HEK293T (cell line): Measurements from ENCODE around the gene PGGHG.
A peak's percentile ranks its signal among the peaks of the same experiment; 100 is the strongest.
"Not testable (repeated sequence)": the region's sequence is repeated elsewhere in the genome, so short reads cannot be mapped to it uniquely, and the experiment has no call there.

Source experiments
- CTCF ChIA-PET: fragments of 350-600 bp; formaldehyde crosslinking; extraction: SDS; loops from one replicate; lab custom pipeline; 2021; ENCODE audit warnings: antibody characterized with exemption, inconsistent platforms; lab: Yijun Ruan, JAX
- POLR2A ChIA-PET: fragments of 350-600 bp; formaldehyde crosslinking; extraction: SDS; loops from one replicate; lab custom pipeline; 2020; ENCODE audit warnings: antibody characterized with exemption, inconsistent platforms; lab: Yijun Ruan, JAX
- DNase-seq: peaks from one replicate; pipeline ENCODE4 v3.0.0; 2012; ENCODE audit warnings: mixed read lengths; ENCODE audit errors: extremely low spot score
- ARNT ChIP-seq: fragments of 450-650 bp; IDR thresholded peaks from 2 replicates; pipeline ENCODE4 v1.6.1; 2017; ENCODE audit warnings: mild to moderate bottlenecking
- BHLHE40 ChIP-seq: fragments of 450-650 bp; IDR thresholded peaks from 2 replicates; pipeline ENCODE4 v1.6.1; 2016; ENCODE audit warnings: mild to moderate bottlenecking, moderate library complexity, borderline replicate concordance
- CTBP1 ChIP-seq: fragments of 450-650 bp; IDR thresholded peaks from 2 replicates; pipeline ENCODE4 v1.6.1; 2016; ENCODE audit warnings: borderline replicate concordance
- ELF4 ChIP-seq: fragments of 450-650 bp; IDR thresholded peaks from 2 replicates; pipeline ENCODE4 v1.6.1; 2017; ENCODE audit warnings: antibody characterized with exemption
- FOXA1 ChIP-seq: fragments of 450-650 bp; IDR thresholded peaks from 2 replicates; pipeline ENCODE4 v1.6.1; 2016; ENCODE audit warnings: mild to moderate bottlenecking
- FOXK2 ChIP-seq: fragments of 450-650 bp; IDR thresholded peaks from 2 replicates; pipeline ENCODE4 v1.6.1; 2016; ENCODE audit warnings: mild to moderate bottlenecking
- FOXM1 ChIP-seq: fragments of 450-650 bp; IDR thresholded peaks from 2 replicates; pipeline ENCODE4 v1.6.1; 2017; ENCODE audit warnings: mild to moderate bottlenecking, borderline replicate concordance
- HDGF ChIP-seq: fragments of 450-650 bp; IDR thresholded peaks from 2 replicates; pipeline ENCODE4 v1.6.1; 2017; ENCODE audit warnings: antibody characterized with exemption, borderline replicate concordance
- L3MBTL2 ChIP-seq: fragments of 450-650 bp; conservative IDR thresholded peaks from 2 replicates; pipeline ENCODE4 v1.6.1; 2016; ENCODE audit warnings: mild to moderate bottlenecking
- LEF1 ChIP-seq: fragments of 450-650 bp; IDR thresholded peaks from 2 replicates; pipeline ENCODE4 v1.6.1; 2017; ENCODE audit warnings: mild to moderate bottlenecking, borderline replicate concordance
- NFRKB ChIP-seq: fragments of 450-650 bp; IDR thresholded peaks from 2 replicates; pipeline ENCODE4 v1.6.1; 2016; ENCODE audit warnings: mild to moderate bottlenecking, moderate library complexity
- SP1 ChIP-seq: fragments of 450-650 bp; IDR thresholded peaks from 2 replicates; pipeline ENCODE4 v1.6.1; 2017
- SUZ12 ChIP-seq: fragments of 450-650 bp; IDR thresholded peaks from 2 replicates; pipeline ENCODE4 v1.6.1; 2016; ENCODE audit warnings: mild to moderate bottlenecking
- TARDBP ChIP-seq: fragments of 450-650 bp; IDR thresholded peaks from 2 replicates; pipeline ENCODE4 v1.6.1; 2016
- ZNF384 ChIP-seq: fragments of 450-650 bp; IDR thresholded peaks from 2 replicates; pipeline ENCODE4 v1.6.1; 2016
- TF ChIP-seq, protein P1 (sequence below): fragments of 450-650 bp; IDR thresholded peaks from 2 replicates; pipeline ENCODE4 v1.6.1; 2016

PGGHG gene

DNA sequence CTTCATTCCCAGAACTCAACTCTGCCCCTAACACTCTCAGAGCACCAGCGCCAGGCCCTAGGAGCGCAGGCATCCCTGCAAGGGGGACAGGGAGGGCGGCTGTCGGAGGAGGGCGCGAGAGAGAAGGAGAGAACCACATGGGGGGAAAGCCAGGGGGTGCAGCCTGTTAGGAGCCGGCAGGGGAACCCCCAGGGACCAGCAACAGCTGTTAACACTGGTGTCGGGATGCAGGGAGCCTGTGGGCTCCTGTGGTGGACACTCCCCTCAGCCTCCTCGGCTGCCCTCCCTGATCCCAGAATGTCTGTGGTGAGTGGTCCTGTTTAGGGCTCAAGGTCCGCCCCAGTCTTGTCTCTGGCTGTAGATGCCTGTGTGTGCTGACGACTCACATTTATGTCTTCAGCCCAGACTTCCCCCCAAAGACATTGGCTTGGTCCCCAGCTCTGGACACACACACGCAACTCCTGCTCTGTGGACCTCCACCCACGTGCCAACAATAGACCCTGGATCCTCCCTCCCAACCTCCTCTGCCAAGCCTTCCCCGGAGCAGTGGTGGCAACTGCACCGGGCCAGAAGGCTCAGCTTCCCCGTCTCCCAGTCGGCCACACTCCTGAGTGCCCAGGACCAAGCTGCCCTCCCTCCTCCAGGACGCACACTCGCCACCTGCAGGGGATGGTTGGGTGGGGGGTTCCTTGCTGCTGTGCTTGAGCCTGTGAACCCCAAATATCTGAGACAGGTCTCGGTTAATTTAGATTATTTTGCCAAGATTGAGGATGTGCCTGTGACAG lies 11.2 kb downstream of the PGGHG start:
- ChIA-PET POLR2A (interaction anchor here (0.8 kb wide), 1 partner anchor 93 kb away, joined by 4 read pairs; the partner anchor contains the start of genes BET1L and RIC8A), CTCF (no interaction called here)
- DNase-seq: no peak
- TF ChIP-seq NFRKB: no peak
- no peak for TF ChIP-seq ZNF384
- TF ChIP-seq SP1: no peak
- no peak for TF ChIP-seq BHLHE40
- TF ChIP-seq LEF1: no peak
- TF ChIP-seq FOXM1: no peak
- no peak for TF ChIP-seq CTBP1
- TF ChIP-seq ARNT: no peak
- no peak for TF ChIP-seq SUZ12
- TF ChIP-seq TARDBP: no peak

DNA sequence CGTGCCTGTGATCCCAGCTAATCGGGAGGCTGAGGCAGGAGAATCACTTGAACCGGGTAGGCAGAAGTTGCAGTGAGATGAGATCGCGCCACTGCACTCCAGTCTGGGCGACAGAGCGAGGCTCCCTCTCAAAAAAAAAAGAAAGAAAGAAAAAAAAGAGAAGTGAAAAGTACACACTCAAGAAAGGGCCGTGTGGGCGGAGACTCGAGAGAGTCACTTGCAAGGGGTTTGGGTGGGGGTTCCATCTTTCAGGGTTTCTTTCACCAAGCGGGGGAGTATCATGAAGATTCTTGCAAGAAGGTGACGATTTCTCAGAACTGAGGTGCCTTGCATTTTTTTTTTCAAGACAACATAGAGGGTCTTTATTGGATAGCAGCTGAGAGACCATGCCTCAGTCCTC lies 14.4 kb downstream of the PGGHG start:
- no peak for TF ChIP-seq CTBP1
- TF ChIP-seq NFRKB: no peak
- no peak for TF ChIP-seq TARDBP
- TF ChIP-seq LEF1: no peak
- no peak for TF ChIP-seq SUZ12
- TF ChIP-seq ELF4: no peak
- no peak for TF ChIP-seq FOXK2
- TF ChIP-seq L3MBTL2: no peak
- TF ChIP-seq SP1: no peak
- TF ChIP-seq ARNT: no peak
- no peak for TF ChIP-seq FOXM1
- CTCF ChIA-PET: no interaction called here
- DNase-seq: no peak
- POLR2A ChIA-PET: no interaction called here

DNA sequence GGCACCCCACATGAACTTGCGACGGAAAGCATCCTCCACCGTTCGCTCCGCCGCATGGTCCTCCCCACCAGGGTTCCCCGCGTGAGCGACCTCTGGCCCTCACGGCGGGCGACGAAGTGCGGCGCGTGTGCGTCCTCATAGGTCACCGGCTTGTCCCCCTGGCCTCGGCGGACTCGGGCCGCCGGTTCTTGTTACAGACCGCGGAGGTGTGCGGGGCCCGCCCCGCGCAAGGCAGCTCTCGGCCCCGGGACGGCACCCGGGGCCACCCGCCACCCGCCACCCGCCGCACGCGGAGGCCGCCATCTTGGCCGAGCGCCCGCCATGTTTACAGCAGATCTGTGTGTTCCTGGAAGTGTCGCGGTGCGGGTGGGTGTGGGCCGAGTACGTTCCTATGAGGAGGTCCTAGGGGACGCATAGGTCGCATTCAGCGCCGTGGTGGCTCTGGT lies 15.2 kb downstream of the PGGHG start:
- no peak for TF ChIP-seq SUZ12
- TF ChIP-seq CTBP1: no peak
- TF ChIP-seq L3MBTL2: no peak
- no peak for TF ChIP-seq NFRKB
- TF ChIP-seq BHLHE40: no peak
- no peak for TF ChIP-seq SP1
- TF ChIP-seq FOXA1: no peak
- no peak for TF ChIP-seq TARDBP
- no peak for TF ChIP-seq ZNF384
- TF ChIP-seq, protein P1, sequence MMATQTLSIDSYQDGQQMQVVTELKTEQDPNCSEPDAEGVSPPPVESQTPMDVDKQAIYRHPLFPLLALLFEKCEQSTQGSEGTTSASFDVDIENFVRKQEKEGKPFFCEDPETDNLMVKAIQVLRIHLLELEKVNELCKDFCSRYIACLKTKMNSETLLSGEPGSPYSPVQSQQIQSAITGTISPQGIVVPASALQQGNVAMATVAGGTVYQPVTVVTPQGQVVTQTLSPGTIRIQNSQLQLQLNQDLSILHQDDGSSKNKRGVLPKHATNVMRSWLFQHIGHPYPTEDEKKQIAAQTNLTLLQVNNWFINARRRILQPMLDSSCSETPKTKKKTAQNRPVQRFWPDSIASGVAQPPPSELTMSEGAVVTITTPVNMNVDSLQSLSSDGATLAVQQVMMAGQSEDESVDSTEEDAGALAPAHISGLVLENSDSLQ: no peak
- ChIA-PET CTCF (interaction anchor here (0.6 kb wide), 1 partner anchor 48 kb away, joined by 5 read pairs; no protein-coding TSS in a partner anchor), POLR2A (no interaction called here)
- no peak for DNase-seq

DNA sequence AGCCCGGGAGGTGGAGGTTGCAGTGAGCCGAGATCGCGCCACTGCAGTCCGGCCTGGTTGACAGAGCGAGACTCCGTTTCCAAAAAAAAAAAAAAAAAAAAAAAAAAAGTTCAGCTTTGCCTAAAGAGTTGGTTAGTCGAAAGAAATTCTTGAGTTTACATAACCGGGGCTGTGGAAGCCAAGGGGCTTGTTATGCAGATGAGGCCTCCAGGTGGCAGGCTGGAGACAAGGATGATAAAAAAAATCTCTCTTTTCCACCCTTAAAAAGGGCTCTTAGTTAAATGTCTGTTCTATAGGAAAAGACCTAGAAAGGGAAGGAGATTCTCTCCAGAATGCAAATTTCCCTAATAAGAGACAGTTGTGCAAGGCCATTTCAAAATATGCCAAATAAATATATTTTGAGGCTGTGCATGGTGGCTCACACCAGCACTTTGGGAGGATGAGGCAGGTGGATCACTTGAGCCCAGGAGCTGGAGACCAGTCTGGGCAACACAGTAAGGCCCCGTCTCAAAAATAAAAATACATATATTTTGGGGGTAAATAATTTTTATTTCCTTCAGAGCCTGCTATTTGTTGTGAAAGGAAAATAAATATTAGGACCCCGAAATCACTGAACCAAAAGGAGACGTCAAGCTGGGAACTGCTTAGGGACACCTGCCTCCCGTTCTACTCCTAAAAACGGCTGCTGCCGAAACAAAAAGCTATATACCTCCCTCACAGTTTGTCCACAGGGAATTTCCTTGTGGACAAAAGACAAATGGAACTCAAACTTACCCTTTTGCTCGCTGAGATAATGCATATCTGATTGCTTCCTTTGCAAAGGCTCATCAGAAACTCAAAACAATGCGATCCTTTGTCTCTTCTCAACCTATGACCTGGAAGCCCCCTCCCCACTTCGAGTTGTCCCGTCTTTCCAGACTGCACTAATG lies 16.3 kb downstream of the PGGHG start:
- POLR2A ChIA-PET: interaction anchor here (1.2 to 2.6 kb wide), 3 partner anchors 50 to 145 kb away, joined by 3 to 10 read pairs (median 5); partner anchors contain the start of genes BET1L, PTDSS2 and RIC8A

DNA sequence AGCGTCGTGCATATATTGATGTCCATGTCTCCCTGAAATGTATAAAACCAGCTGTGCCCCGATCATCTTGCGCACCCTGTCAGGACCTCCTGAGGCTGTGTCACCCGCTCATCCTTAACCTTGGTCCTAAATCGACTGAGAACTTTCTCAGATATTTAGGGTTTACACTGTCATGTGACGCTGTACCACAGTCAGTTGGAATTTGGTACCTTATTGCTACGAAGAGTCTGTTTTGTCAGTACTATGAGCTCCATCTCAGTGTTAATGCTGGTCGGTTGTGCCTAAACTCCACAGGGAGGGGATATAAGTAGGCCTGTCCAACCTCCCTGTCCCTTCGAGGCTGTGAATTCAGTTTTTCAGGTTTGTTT lies 16.9 kb downstream of the PGGHG start:
- POLR2A ChIA-PET: interaction anchor here (1.2 to 2.6 kb wide), 3 partner anchors 50 to 144 kb away, joined by 3 to 10 read pairs (median 5); partner anchors contain the start of genes BET1L, PTDSS2 and RIC8A
- DNase-seq: no peak
- CTCF ChIA-PET: interaction anchor here (0.9 to 1.3 kb wide), 2 partner anchors 34 to 50 kb away, joined by 3 read pairs; no protein-coding TSS in a partner anchor
- TF ChIP-seq FOXM1 (no peak), HDGF (no peak), LEF1 (no peak)

More for the DNA sequence above, 16.3 kb downstream of the PGGHG start:
- TF ChIP-seq FOXK2 (no peak), ZNF384 (peak; percentile 72)
- DNase-seq: peak; percentile 58
- CTCF ChIA-PET: interaction anchor here (0.6 to 1.3 kb wide), 2 partner anchors 35 to 47 kb away, joined by 3 to 5 read pairs; no protein-coding TSS in a partner anchor

DNA sequence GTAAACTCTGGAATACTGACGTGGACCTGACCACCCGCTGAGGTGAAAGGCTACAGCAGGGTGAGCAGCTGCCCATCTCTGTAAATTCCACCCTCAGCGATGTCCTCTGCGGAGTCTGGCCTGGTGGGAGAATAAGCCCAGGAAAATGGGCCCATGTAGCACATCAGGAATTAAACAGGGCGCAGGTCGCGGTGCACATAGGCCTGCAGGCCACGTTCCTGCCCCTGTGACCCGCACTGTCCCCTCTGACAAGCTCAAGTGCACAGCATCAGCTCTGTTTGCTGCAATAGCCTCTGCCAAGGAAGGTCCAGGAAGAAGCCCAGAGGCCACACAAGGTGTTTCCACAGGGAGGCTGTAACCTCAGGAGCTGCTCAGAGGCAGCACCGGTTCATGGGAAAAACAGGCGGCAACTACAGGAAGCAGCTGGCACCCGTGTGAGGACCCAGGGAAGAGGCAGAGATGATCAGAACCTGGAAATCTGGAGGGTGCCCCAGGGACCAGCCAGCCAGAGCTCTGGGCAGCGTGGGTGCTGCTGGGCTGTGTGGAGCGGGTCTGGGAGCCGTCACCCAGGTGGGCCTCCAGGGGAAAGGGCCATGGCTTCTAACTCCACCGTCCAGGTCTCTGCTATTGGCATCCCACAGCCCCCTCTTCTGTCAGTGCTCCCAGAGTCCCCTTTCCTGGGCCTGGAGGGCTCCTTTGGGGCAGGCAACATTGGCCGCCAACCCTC lies 17.9 kb downstream of the PGGHG start:
- POLR2A ChIA-PET: interaction anchor here (1.2 to 2.6 kb wide), 2 partner anchors 49 to 99 kb away, joined by 3 to 10 read pairs; partner anchors contain the start of genes BET1L and RIC8A
- TF ChIP-seq, protein P1: no peak
- TF ChIP-seq ELF4: no peak
- no peak for TF ChIP-seq LEF1
- CTCF ChIA-PET: interaction anchor here (0.9 to 1.4 kb wide), 2 partner anchors 12 to 49 kb away, joined by 3 to 5 read pairs; no protein-coding TSS in a partner anchor
- no peak for DNase-seq

DNA sequence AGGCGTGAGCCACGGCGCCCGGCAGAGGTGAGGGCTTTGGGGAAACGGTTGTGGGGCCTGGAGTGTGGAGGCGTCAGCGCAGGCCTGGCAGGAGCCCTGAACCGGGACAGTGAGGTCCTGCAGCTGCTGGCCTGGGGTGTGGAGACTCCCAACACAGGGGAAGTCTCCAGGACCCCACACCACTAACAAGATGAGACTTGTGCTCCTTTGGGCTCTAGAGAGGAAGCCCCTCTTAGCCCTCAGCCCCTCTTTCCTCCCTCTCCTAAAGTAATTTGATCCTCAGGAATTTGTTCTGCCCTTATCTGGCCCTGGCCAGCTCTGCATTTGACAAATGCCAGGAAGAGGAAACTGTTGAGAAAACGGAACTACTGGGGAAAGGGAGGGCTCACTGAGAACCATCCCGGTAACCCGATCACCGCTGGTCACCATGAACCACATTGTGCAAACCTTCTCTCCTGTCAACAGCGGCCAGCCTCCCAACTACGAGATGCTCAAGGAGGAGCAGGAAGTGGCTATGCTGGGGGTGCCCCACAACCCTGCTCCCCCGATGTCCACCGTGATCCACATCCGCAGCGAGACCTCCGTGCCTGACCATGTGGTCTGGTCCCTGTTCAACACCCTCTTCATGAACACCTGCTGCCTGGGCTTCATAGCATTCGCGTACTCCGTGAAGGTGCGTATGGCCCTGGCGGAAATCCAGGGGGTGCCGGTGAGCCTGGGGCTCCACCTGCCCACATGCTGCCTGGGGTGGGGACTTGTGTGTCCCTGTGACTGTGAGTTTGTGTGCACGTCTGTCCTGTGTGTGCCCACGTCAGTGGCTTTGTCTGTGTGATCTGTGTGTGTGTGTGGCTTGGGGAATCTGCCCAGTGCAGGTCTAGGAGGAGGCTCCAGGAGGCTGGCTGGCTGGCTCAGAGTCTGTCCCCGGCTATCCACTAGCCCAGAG lies 19.1 kb downstream of the PGGHG start, which contains the start of gene IFITM2:
Gene IFITM2, plus strand, starts transcription at position 51 of the 943 bp plus-strand sequence. Its CDS starts 377 bp downstream, at position 428.
- ChIA-PET CTCF (interaction anchor here (0.6 to 0.7 kb wide), 2 partner anchors 57 to 155 kb away, joined by 4 to 7 read pairs; no protein-coding TSS in a partner anchor), POLR2A (interaction anchor here (0.6 to 2.6 kb wide), 4 partner anchors 10 to 101 kb away, joined by 3 to 10 read pairs (median 4); partner anchors contain the start of genes BET1L and RIC8A)
- not testable (repeated sequence) for DNase-seq
